ENCODE data around the gene EIF3A. TPM values are rescaled to one million over a fixed set of nuclear protein-coding genes. Genes with fewer than 3 reads are reported as not detected.

Gene EIF3A
- total and polyA plus RNA-seq, 4 donors = 46.9 to 95.1 (median 71.7) TPM

Other genes starting within 250 kb of the EIF3A start
- 1 to 10 TPM; 1.4 to 1.9 TPM for gene NANOS1, start 51.1 kb downstream of the EIF3A start, total RNA-seq
- 1 to 10 TPM; 1.0 to 1.3 TPM for gene NANOS1, start 51.1 kb downstream of the EIF3A start, polyA plus RNA-seq
- 10 to 100 TPM; 18.5 to 28.8 TPM for gene DENND10, start 23.3 kb upstream of the EIF3A start, total RNA-seq
- gene DENND10, start 23.3 kb upstream of the EIF3A start, polyA plus RNA-seq = 10 to 100 TPM; 15.2 to 28.2 TPM
- gene SFXN4, start 84.9 kb upstream of the EIF3A start, total RNA-seq = 10 to 100 TPM; 11.6 to 13.4 TPM
- gene SFXN4, start 84.9 kb upstream of the EIF3A start, polyA plus RNA-seq = 10 to 100 TPM; 20.7 to 49.8 TPM
- gene PRDX3, start 98.0 kb upstream of the EIF3A start, total RNA-seq = 10 to 100 TPM; 76.3 to 81.8 TPM
- 100 to 1,000 TPM; 101 to 158 TPM for gene PRDX3, start 98.0 kb upstream of the EIF3A start, polyA plus RNA-seq
- 100 to 1,000 TPM in 1 of 2 donors, 10 to 100 TPM in 1; 73.8 to 112 TPM for gene GRK5, start 126.8 kb upstream of the EIF3A start, total RNA-seq
- 100 to 1,000 TPM in 1 of 2 donors, 10 to 100 TPM in 1; 98.7 to 104 TPM for gene GRK5, start 126.8 kb upstream of the EIF3A start, polyA plus RNA-seq

Measured in aorta (tissue), 4 donors.